Heart right ventricle (tissue), 16 donors: ENCODE measurements around the gene MYLK4. TPM values are rescaled to one million over a fixed set of nuclear protein-coding genes. Genes with fewer than 3 reads are reported as not detected.

Source experiments
- ATAC-seq, 8 donors: fragments of 200-7000 bp; cut with Tn5 transposase; one replicate each; pipeline ENCODE4 v1.9.1; 2020; ENCODE audit warnings: mild to moderate bottlenecking in 8 of 8, moderate library complexity in 8 of 8, moderate number of reproducible peaks in 1 of 8
- DNase-seq, 2 donors: peaks; one replicate each; pipeline ENCODE4 v3.0.0-alpha.2; 2020
- H3K27ac ChIP-seq, 10 donors: fragments of 200-600 bp; sonication (generic) in 2 of 10; one replicate each; pipeline versions ENCODE4 v1.5.0 to v1.8.0; 2020 to 2022; ENCODE audit warnings: mild to moderate bottlenecking in 3 of 10
- H3K27me3 ChIP-seq, 7 donors: fragments of 200-600 bp; one replicate each; pipeline ENCODE4 v1.8.0; 2021 to 2022; ENCODE audit warnings: mild to moderate bottlenecking in 2 of 7
- H3K36me3 ChIP-seq, 9 donors: fragments of 200-600 bp; sonication (generic) in 1 of 9; one replicate each; pipeline versions ENCODE4 v1.5.0 to v1.8.0; 2020 to 2022; ENCODE audit warnings: mild to moderate bottlenecking in 2 of 9
- H3K4me1 ChIP-seq, 9 donors: fragments of 200-600 bp; sonication (generic) in 1 of 9; one replicate each; pipeline versions ENCODE4 v1.5.0 to v1.8.0; 2020 to 2022; ENCODE audit warnings: mild to moderate bottlenecking in 4 of 9
- H3K4me3 ChIP-seq, 10 donors: fragments of 200-600 bp; sonication (generic) in 2 of 10; one replicate each; pipeline versions ENCODE4 v1.5.0 to v1.8.0; 2020 to 2022; ENCODE audit warnings: mild to moderate bottlenecking in 7 of 10, moderate library complexity in 2 of 10
- H3K9me3 ChIP-seq, 11 donors: fragments of 200-600 bp in 10 of 11; sonication (generic) in 2 of 11; one replicate each; pipeline versions ENCODE4 v1.5.0 to v1.8.0; 2013 to 2022; ENCODE audit warnings: mild to moderate bottlenecking in 2 of 11, control low read depth in 1 of 11, moderate library complexity in 1 of 11
- CTCF ChIP-seq, 9 donors: fragments of 200-600 bp; sonication (generic) in 2 of 9; IDR thresholded peaks; one replicate each; pipeline versions ENCODE4 v1.5.0 to v1.8.0; 2021 to 2022; ENCODE audit warnings: antibody characterized with exemption in 9 of 9, mild to moderate bottlenecking in 5 of 9, moderate library complexity in 1 of 9
- WGBS, 2 donors: extraction: QIAGEN DNeasy Blood & Tissue Kit; methylation state at CpG; one replicate each; pipeline ENCODE4 v1.1.7; 2013; ENCODE audit warnings: inconsistent platforms in 1 of 2; 5-methylcytosine and 5-hydroxymethylcytosine counted together
- intact Hi-C, 10 donors: fragments of 100-400 bp; cut with DNase I; formaldehyde crosslinking; loops; one replicate each; pipeline versions ENCODE4 v1.11.1 to v1.14.2; 2022
- polyA plus RNA-seq, 2 donors: library from polyadenylated mRNA; stranded (reverse); fragments of 200-250 nt; gene quantifications; one replicate each; pipeline ENCODE4 v1.2.3, GENCODE V29; 2013
- total RNA-seq, 10 donors: library from RNA; stranded (reverse); fragmentation: NEBNext Ultra II Directional in 3 of 10; extraction: Animal tissue kit (Norgen Biotek cat#: 25700) in 3 of 10; gene quantifications; one replicate each; pipeline versions ENCODE4 v1.2.1 to v1.2.4, GENCODE V29; 2021 to 2023
- donor health status: Arrhythmogenic right ventricular cardiomyopathy.
- donor health status: ischemic (EF 13 %, LVEDD 7.1; RV severe dilation, severe dysfunction).
- donor health status: healthy with polysubstance abuse.
- donor health status: DM: no; HTN: yes; CAD: no.
- donor health status: DM: no; HTN: no; CAD: no.
- donor health status: ischemic (EF 25% LVEDD 6.9; RV normal size, moderate dysfunction).
- donor health status: ischemic (EF 25% LVEDD 5.7; RV mildly dilated, moderate dysfunction).
- donor health status: healthy.
- donor health status: DM: yes; HTN: yes; CAD: no.
- donor health status: Ischemic cardiomyopathy.
- donor health status: ischemic (EF 35%, LVEDD 5.7; RV mildly dilated, moderate dysfunction).
- donor health status: nonischemic (EF 11% LVEDD 7.7; RV severe dilation, severe dysfunction).
- donor health status: DM: yes; HTN: yes; CAD: no.
- donor health status: PGD.
- donor health status: ischemic (EF 29% LVEDD 5.4; RV normal size, mild dysfunction).
- donor health status: nonischemic (EF 23%, LVEDD 6.1; RV moderate dilation, normal function).

MYLK4 gene
- total and polyA plus RNA-seq, 12 donors = 0.13 to 2.5 (median 0.92) TPM

GRCh38 chr6:2721219-2721618 lies 29.5 kb downstream of the MYLK4 start:
- Histone ChIP-seq H3K4me1 (peaks cover 0 to 13% (median 0%) of the 10 kb centered on the region in 9 donors), H3K27me3 (no peaks in the 10 kb centered on the region), H3K9me3 (peaks cover 0 to 7% (median 0%) of the 10 kb centered on the region in 11 donors), H3K36me3 (no peaks in the 10 kb centered on the region), H3K27ac (no peak overlapping the region), H3K4me3 (no peak overlapping the region)
- WGBS, 2 donors = 82 to 89% methylated on average over 3 of the region's 3 CpGs
- intact Hi-C loops = no loop called here
- TF ChIP-seq CTCF (IDR thresholded peaks at IDR 0.05) = no peak
- ATAC-seq (no peak), DNase-seq (no peak)

GRCh38 chr6:2719093-2719455 lies 31.6 kb downstream of the MYLK4 start:
- DNase-seq (no peak), ATAC-seq (no peak)
- Histone ChIP-seq H3K9me3 (peaks cover 0 to 7% (median 0%) of the 10 kb centered on the region in 11 donors), H3K4me1 (peaks cover 0 to 15% (median 0%) of the 10 kb centered on the region in 9 donors), H3K27me3 (no peaks in the 10 kb centered on the region), H3K27ac (no peak overlapping the region), H3K36me3 (no peaks in the 10 kb centered on the region), H3K4me3 (no peak overlapping the region)
- 61 to 73% methylated on average over 2 of the region's 2 CpGs for WGBS, 2 donors
- no peak for TF ChIP-seq CTCF (IDR thresholded peaks at IDR 0.05)
- intact Hi-C loops = no loop called here

- intact Hi-C loops = no loop called here
- DNase-seq (no peak), ATAC-seq (no peak)
- Histone ChIP-seq H3K4me3 (no peak overlapping the region), H3K9me3 (peaks cover 0 to 7% (median 0%) of the 10 kb centered on the region in 11 donors), H3K4me1 (peaks cover 0 to 21% (median 0%) of the 10 kb centered on the region in 9 donors), H3K27ac (no peak overlapping the region), H3K36me3 (no peaks in the 10 kb centered on the region), H3K27me3 (no peaks in the 10 kb centered on the region)
- 61 to 69% methylated on average over 6 of the region's 6 CpGs for WGBS, 2 donors
- no peak for TF ChIP-seq CTCF (IDR thresholded peaks at IDR 0.05)
Measured at GRCh38 chr6:2718334-2719092, 32.2 kb downstream of the MYLK4 start.

GRCh38 chr6:2716936-2717700 lies 33.6 kb downstream of the MYLK4 start:
- Histone ChIP-seq H3K4me3 (no peak overlapping the region), H3K36me3 (no peaks in the 10 kb centered on the region), H3K9me3 (peaks cover 0 to 7% (median 0%) of the 10 kb centered on the region in 11 donors), H3K4me1 (peaks cover 0 to 22% (median 0%) of the 10 kb centered on the region in 9 donors), H3K27ac (no peak overlapping the region), H3K27me3 (no peaks in the 10 kb centered on the region)
- DNase-seq (no peak), ATAC-seq (no peak)
- 81 to 89% methylated on average over 9 of the region's 9 CpGs for WGBS, 2 donors
- no peak for TF ChIP-seq CTCF (IDR thresholded peaks at IDR 0.05)
- intact Hi-C loops = no loop called here
